A204.1 (cell line): ENCODE data around the gene PKHD1.

ENCODE experiments used
- FAIRE-seq: peaks from 2 replicates; lab custom pipeline; 2012; peaks lifted over from hg19 to GRCh38; lab: Jason Lieb, UNC

PKHD1 gene

GRCh38 chr6:51613558-51613957, 473.9 kb downstream of the PKHD1 start:
- no peak for FAIRE-seq

- FAIRE-seq, result no peak
Measured at GRCh38 chr6:51608932-51609331, 478.5 kb downstream of the PKHD1 start.

GRCh38 chr6:51608383-51608782, 479.0 kb downstream of the PKHD1 start:
- peak; percentile 43 for FAIRE-seq

- no peak for FAIRE-seq
Measured at GRCh38 chr6:51600514-51600913, 486.9 kb downstream of the PKHD1 start.

GRCh38 chr6:51598171-51598570, 489.2 kb downstream of the PKHD1 start:
- no peak for FAIRE-seq

GRCh38 chr6:51594981-51595380, 492.4 kb downstream of the PKHD1 start:
- no peak for FAIRE-seq

GRCh38 chr6:51585264-51585663, 502.1 kb downstream of the PKHD1 start:
- no peak for FAIRE-seq

- no peak for FAIRE-seq
Measured at GRCh38 chr6:51584163-51584562, 503.2 kb downstream of the PKHD1 start.

- no peak for FAIRE-seq
Measured at GRCh38 chr6:51578994-51579393, 508.4 kb downstream of the PKHD1 start.

GRCh38 chr6:51578362-51578761, 509.1 kb downstream of the PKHD1 start:
- no peak for FAIRE-seq

GRCh38 chr6:51574040-51574439, 513.4 kb downstream of the PKHD1 start:
- FAIRE-seq, result no peak

GRCh38 chr6:51571168-51571567, 516.2 kb downstream of the PKHD1 start:
- no peak for FAIRE-seq

GRCh38 chr6:51570168-51570921, 517.1 kb downstream of the PKHD1 start:
- FAIRE-seq, result no peak

GRCh38 chr6:51569594-51569993, 517.8 kb downstream of the PKHD1 start:
- no peak for FAIRE-seq

- no peak for FAIRE-seq
Measured at GRCh38 chr6:51568771-51569170, 518.6 kb downstream of the PKHD1 start.

- no peak for FAIRE-seq
Measured at GRCh38 chr6:51565472-51565871, 521.9 kb downstream of the PKHD1 start.
